Smooth muscle cell (in vitro differentiated cells): ENCODE results near the gene MIGA2. TPM values are rescaled to one million over a fixed set of nuclear protein-coding genes. Genes with fewer than 3 reads are reported as not detected.

ENCODE experiments used
- DNase-seq: peaks from one replicate; lab custom pipeline; 2025; ENCODE audit not compliant: unreplicated experiment; lab: John Stamatoyannopoulos, UW
- H2AFZ ChIP-seq: fragments of 200-600 bp; sonication (generic); 2 replicates; pipeline ENCODE4 v1.6.0; 2016; ENCODE audit warnings: antibody characterized with exemption, low read depth, mild to moderate bottlenecking
- H3F3A ChIP-seq: fragments of 200-600 bp; sonication (generic); 2 replicates; pipeline ENCODE4 v1.6.0; 2017; ENCODE audit warnings: antibody characterized with exemption, low read depth
- H3K27ac ChIP-seq: fragments of 200-600 bp; sonication (generic); 2 replicates; pipeline ENCODE4 v1.5.1; 2016; ENCODE audit warnings: low read depth, mild to moderate bottlenecking
- H3K27me3 ChIP-seq: fragments of 200-600 bp; sonication (generic); 2 replicates; pipeline ENCODE4 v1.6.1; 2016; ENCODE audit warnings: low read depth, mild to moderate bottlenecking
- H3K36me3 ChIP-seq: fragments of 200-600 bp; sonication (generic); 2 replicates; pipeline ENCODE4 v1.5.1; 2016; ENCODE audit warnings: low read depth
- H3K4me1 ChIP-seq: fragments of 200-600 bp; sonication (generic); 2 replicates; pipeline ENCODE4 v1.5.1; 2016; ENCODE audit warnings: low read depth
- H3K4me2 ChIP-seq: fragments of 200-600 bp; sonication (generic); 2 replicates; pipeline ENCODE4 v1.6.0; 2016; ENCODE audit warnings: mild to moderate bottlenecking
- H3K4me3 ChIP-seq: fragments of 200-600 bp; sonication (generic); 2 replicates; pipeline ENCODE4 v1.5.1; 2016; ENCODE audit warnings: mild to moderate bottlenecking
- H3K79me2 ChIP-seq: fragments of 200-600 bp; sonication (generic); 2 replicates; pipeline ENCODE4 v1.6.0; 2016; ENCODE audit warnings: low read depth, mild to moderate bottlenecking
- H3K9ac ChIP-seq: fragments of 200-600 bp; sonication (generic); 2 replicates; pipeline ENCODE4 v1.6.0; 2016; ENCODE audit warnings: low read depth
- H3K9me3 ChIP-seq: fragments of 200-600 bp; sonication (generic); replicated peaks from 2 replicates; pipeline ENCODE4 v1.5.1; 2016; ENCODE audit warnings: low read depth
- H4K20me1 ChIP-seq: fragments of 200-600 bp; sonication (generic); 2 replicates; pipeline ENCODE4 v1.6.0; 2016; ENCODE audit warnings: low read depth
- whole genome bisulfite sequencing: methylation state at CpG from one replicate; pipeline ENCODE4 v1.1.7; 2016; ENCODE audit warnings: low lambda C conversion rate; 5-methylcytosine and 5-hydroxymethylcytosine counted together
- polyA plus RNA-seq: library from polyadenylated mRNA; unstranded; fragments of >200 nt; fragmentation: Nextera tagmentation; extraction: Ambion mirVana; gene quantifications from 2 replicates; pipeline ENCODE4 v1.2.1, GENCODE V29; 2016
- total RNA-seq: library from RNA; depleted of rRNA; stranded (reverse); fragments of >200 nt; gene quantifications from 2 replicates; pipeline ENCODE4 v1.2.3, GENCODE V29; 2014
- TF ChIP-seq, protein P1 (sequence below): fragments of 200-600 bp; sonication (generic); IDR thresholded peaks from 2 replicates; pipeline ENCODE4 v1.5.1; 2017; ENCODE audit warnings: borderline replicate concordance, mild to moderate bottlenecking, antibody characterized with exemption; ENCODE audit not compliant: insufficient read depth, poor library complexity, severe bottlenecking

MIGA2 gene
- total and polyA plus RNA-seq, 2 experiments from 2014 or later = 18.1 to 21.6 TPM

DNA sequence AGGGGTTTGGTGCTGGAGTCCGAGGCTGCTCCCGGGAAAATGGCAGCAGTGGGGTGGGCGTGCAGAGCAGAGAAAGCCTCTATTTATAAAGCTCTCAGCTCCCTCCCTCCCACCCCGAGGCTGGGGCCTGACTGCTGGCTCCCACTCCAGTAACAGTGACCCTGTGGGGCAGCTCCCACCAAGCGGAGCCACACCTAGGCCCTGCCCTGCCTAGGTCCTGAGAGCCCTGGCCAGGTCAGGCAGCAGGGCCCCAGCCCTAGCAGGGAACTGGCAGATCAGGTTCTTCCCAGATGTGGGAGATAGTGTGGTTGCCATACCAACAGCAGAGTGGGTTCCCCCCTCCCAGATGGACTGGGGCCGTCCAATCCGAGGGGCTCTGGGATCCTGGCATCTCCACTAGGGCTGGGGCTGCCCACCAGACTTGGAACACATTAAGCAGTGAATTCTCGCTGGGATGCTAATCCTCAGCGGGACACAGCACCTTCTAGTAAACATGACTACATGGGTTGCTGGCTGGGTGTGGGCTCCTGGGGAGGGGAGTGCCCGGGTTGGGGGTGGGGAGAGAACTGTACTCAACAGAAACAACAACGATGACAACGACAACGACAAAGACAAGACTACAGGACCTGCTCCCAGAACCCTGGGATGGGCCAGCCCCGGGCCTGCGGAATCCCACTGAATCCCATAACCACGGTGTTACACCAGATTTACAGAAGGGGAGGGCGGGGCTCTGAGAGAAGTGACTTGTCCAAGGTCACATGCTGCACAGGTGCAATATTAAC lies 9.8 kb upstream of the MIGA2 start:
- DNase-seq = no peak
- H2AFZ ChIP-seq = no peak overlapping the region
- H3K4me1 ChIP-seq = peaks cover 11% of the 10 kb centered on the region
- H3K9me3 ChIP-seq = no peaks in the 10 kb centered on the region
- TF ChIP-seq, protein P1, sequence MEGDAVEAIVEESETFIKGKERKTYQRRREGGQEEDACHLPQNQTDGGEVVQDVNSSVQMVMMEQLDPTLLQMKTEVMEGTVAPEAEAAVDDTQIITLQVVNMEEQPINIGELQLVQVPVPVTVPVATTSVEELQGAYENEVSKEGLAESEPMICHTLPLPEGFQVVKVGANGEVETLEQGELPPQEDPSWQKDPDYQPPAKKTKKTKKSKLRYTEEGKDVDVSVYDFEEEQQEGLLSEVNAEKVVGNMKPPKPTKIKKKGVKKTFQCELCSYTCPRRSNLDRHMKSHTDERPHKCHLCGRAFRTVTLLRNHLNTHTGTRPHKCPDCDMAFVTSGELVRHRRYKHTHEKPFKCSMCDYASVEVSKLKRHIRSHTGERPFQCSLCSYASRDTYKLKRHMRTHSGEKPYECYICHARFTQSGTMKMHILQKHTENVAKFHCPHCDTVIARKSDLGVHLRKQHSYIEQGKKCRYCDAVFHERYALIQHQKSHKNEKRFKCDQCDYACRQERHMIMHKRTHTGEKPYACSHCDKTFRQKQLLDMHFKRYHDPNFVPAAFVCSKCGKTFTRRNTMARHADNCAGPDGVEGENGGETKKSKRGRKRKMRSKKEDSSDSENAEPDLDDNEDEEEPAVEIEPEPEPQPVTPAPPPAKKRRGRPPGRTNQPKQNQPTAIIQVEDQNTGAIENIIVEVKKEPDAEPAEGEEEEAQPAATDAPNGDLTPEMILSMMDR = no peak
- peak overlapping the region; percentile 28 for H3K9ac ChIP-seq
- no peaks in the 10 kb centered on the region for H3K36me3 ChIP-seq
- WGBS = 38% methylated on average over 14 of the region's 17 CpGs
- H3K4me3 ChIP-seq = peak overlapping the region; percentile 59
- peaks cover 12% of the 10 kb centered on the region for H4K20me1 ChIP-seq
- H3K79me2 ChIP-seq = peaks cover 11% of the 10 kb centered on the region
- no peaks in the 10 kb centered on the region for H3F3A ChIP-seq
- no peaks in the 10 kb centered on the region for H3K27me3 ChIP-seq
- peak overlapping the region; percentile 94 for H3K4me2 ChIP-seq
- H3K27ac ChIP-seq = peak overlapping the region; percentile 38

- peaks cover 11% of the 10 kb centered on the region for H3K79me2 ChIP-seq
- H2AFZ ChIP-seq = peak overlapping the region; percentile 77
- H3K36me3 ChIP-seq = no peaks in the 10 kb centered on the region
- peak overlapping the region; percentile 59 for H3K4me3 ChIP-seq
- no peaks in the 10 kb centered on the region for H3F3A ChIP-seq
- peak overlapping the region; percentile 24 for H3K27ac ChIP-seq
- TF ChIP-seq, protein P1 = no peak
- H3K9ac ChIP-seq = peak overlapping the region; percentile 39
- no peaks in the 10 kb centered on the region for H3K27me3 ChIP-seq
- peak overlapping the region; percentile 94 for H3K4me2 ChIP-seq
- H4K20me1 ChIP-seq = peaks cover 12% of the 10 kb centered on the region
- peaks cover 11% of the 10 kb centered on the region for H3K4me1 ChIP-seq
- no peak for DNase-seq
- 45% methylated on average over 9 of the region's 9 CpGs for WGBS
- no peaks in the 10 kb centered on the region for H3K9me3 ChIP-seq
Observed at GRCh38 chr9:129027224-129027684, 9.2 kb upstream of the MIGA2 start.

- peak overlapping the region; percentile 59 for H3K4me3 ChIP-seq
- peaks cover 8% of the 10 kb centered on the region for H4K20me1 ChIP-seq
- H3K9ac ChIP-seq = peak overlapping the region; percentile 39
- H2AFZ ChIP-seq = peak overlapping the region; percentile 77
- H3K36me3 ChIP-seq = no peaks in the 10 kb centered on the region
- peak overlapping the region; percentile 94 for H3K4me2 ChIP-seq
- no peaks in the 10 kb centered on the region for H3K9me3 ChIP-seq
- no peaks in the 10 kb centered on the region for H3F3A ChIP-seq
- H3K4me1 ChIP-seq = peaks cover 11% of the 10 kb centered on the region
- 5% methylated on average over 27 of the region's 47 CpGs for WGBS
- no peak for DNase-seq
- peak overlapping the region; percentile 24 for H3K27ac ChIP-seq
- TF ChIP-seq, protein P1 = no peak
- H3K27me3 ChIP-seq = no peaks in the 10 kb centered on the region
- peaks cover 11% of the 10 kb centered on the region for H3K79me2 ChIP-seq
Observed at GRCh38 chr9:129027685-129028191, 8.7 kb upstream of the MIGA2 start.
